NCI-H187 treated with DMSO at 0.1 percent for 48 hours (cell line): ENCODE results near the gene PCDHA1.
A peak's percentile ranks its signal among the peaks of the same experiment; 100 is the strongest.
"Not testable (repeated sequence)": the region's sequence is repeated elsewhere in the genome, so short reads cannot be mapped to it uniquely, and the experiment has no call there.

ENCODE experiments used
- DNase-seq: peaks from one replicate; lab custom pipeline; 2025; lab: John Stamatoyannopoulos, UW

PCDHA1 gene

GRCh38 chr5:140785905-140786686, at the start of gene PCDHA1:
Gene PCDHA1, plus strand, starts transcription at chr5:140786140.
- DNase-seq: no peak

- DNase-seq: no peak
Measured at GRCh38 chr5:140737486-140737885, 48.5 kb upstream of the PCDHA1 start.

- DNase-seq: no peak
Measured at GRCh38 chr5:140741967-140742366, 44.0 kb upstream of the PCDHA1 start.

GRCh38 chr5:140753561-140753960, 32.4 kb upstream of the PCDHA1 start:
- no peak for DNase-seq

GRCh38 chr5:140764177-140764973, 21.6 kb upstream of the PCDHA1 start:
- no peak for DNase-seq

- DNase-seq: no peak
Measured at GRCh38 chr5:140767444-140767843, 18.5 kb upstream of the PCDHA1 start.

GRCh38 chr5:140780512-140780911, 5.4 kb upstream of the PCDHA1 start:
- DNase-seq: no peak

GRCh38 chr5:140787422-140787821, 1.5 kb downstream of the PCDHA1 start:
- not testable (repeated sequence) for DNase-seq

GRCh38 chr5:140787849-140788504, 2.0 kb downstream of the PCDHA1 start:
- not testable (repeated sequence) for DNase-seq

GRCh38 chr5:140791089-140791488, 5.1 kb downstream of the PCDHA1 start:
- no peak for DNase-seq

- peak; percentile 45 for DNase-seq
Measured at GRCh38 chr5:140794595-140795258, 8.8 kb downstream of the PCDHA1 start, which contains the start of gene PCDHA2. Gene PCDHA2, plus strand, starts transcription at chr5:140794852.

- no peak for DNase-seq
Measured at GRCh38 chr5:140795259-140795641, 9.3 kb downstream of the PCDHA1 start.

GRCh38 chr5:140796072-140796717, 10.3 kb downstream of the PCDHA1 start:
- DNase-seq: not testable (repeated sequence)

GRCh38 chr5:140796718-140797095, 10.8 kb downstream of the PCDHA1 start:
- DNase-seq: no peak

GRCh38 chr5:140800816-140801493, 15.0 kb downstream of the PCDHA1 start, which contains the start of gene PCDHA3:
Gene PCDHA3, plus strand, starts transcription at chr5:140801057.
- no peak for DNase-seq

GRCh38 chr5:140801494-140801841, 15.5 kb downstream of the PCDHA1 start:
- no peak for DNase-seq

GRCh38 chr5:140802381-140802780, 16.4 kb downstream of the PCDHA1 start:
- not testable (repeated sequence) for DNase-seq

GRCh38 chr5:140802781-140803271, 16.9 kb downstream of the PCDHA1 start:
- DNase-seq: no peak

- DNase-seq: no peak
Measured at GRCh38 chr5:140806834-140807775, 21.2 kb downstream of the PCDHA1 start, which contains the start of gene PCDHA4. Gene PCDHA4, plus strand, starts transcription at chr5:140807068.
